Endothelial cell of umbilical vein (primary cell): ENCODE data around the gene SART1. TPM values are rescaled to one million over a fixed set of nuclear protein-coding genes. Genes with fewer than 3 reads are reported as not detected.

Experiments
- BruUV-seq: library from RNA; stranded (reverse); fragments of 400-500 nt; replicated peaks from 2 replicates; lab custom pipeline; 2021; lab: Mats Ljungman, UMichigan
- CTCF ChIA-PET: fragments of 300-600, 350-600 bp; sonication (Branson Sonifier 250); formaldehyde crosslinking; loops from one replicate; lab custom pipeline; 2021; ENCODE audit warnings: antibody characterized with exemption, inconsistent platforms; lab: Charles Lee
- POLR2A ChIA-PET: fragments of 300-600, 350-600 bp; sonication (Branson Sonifier 250); formaldehyde crosslinking; loops from one replicate; lab custom pipeline; 2021; ENCODE audit warnings: antibody characterized with exemption, inconsistent platforms; lab: Charles Lee
- DNase-seq: peaks from one replicate; pipeline ENCODE4 v3.0.0-alpha.2; 2011; ENCODE audit warnings: low read depth, low spot score
- FAIRE-seq: peaks from 2 replicates; lab custom pipeline; 2011; peaks lifted over from hg19 to GRCh38; lab: Jason Lieb, UNC
- H2AFZ ChIP-seq: 2 replicates; pipeline ENCODE4 v1.6.0; 2012; ENCODE audit warnings: low read depth, low read length, control low read depth, inconsistent platforms
- H3K27ac ChIP-seq: 2 replicates; pipeline ENCODE4 v1.5.1; 2011; ENCODE audit warnings: low read depth, mild to moderate bottlenecking, control low read depth, low read length, moderate library complexity; ENCODE audit not compliant: insufficient read depth
- H3K27me3 ChIP-seq, 2 experiments: 2 replicates each; pipeline versions ENCODE4 v1.6.0 to v1.6.1; 2011; ENCODE audit warnings: low read length in 2 of 2, mixed read lengths in 1 of 2; ENCODE audit not compliant: control insufficient read depth in 2 of 2, insufficient read depth in 2 of 2
- H3K36me3 ChIP-seq, 2 experiments: 2 replicates in 1 of 2; 3 replicates in 1 of 2; pipeline ENCODE4 v1.5.1; 2011; ENCODE audit warnings: low read length in 2 of 2, mild to moderate bottlenecking in 1 of 2, moderate library complexity in 1 of 2; ENCODE audit not compliant: control insufficient read depth in 2 of 2, insufficient read depth in 2 of 2; ENCODE audit errors: extremely low read depth in 1 of 2
- H3K4me1 ChIP-seq: 3 replicates; pipeline ENCODE4 v1.5.1; 2011; ENCODE audit warnings: mild to moderate bottlenecking, low read length; ENCODE audit not compliant: control insufficient read depth, insufficient read depth; ENCODE audit errors: extremely low read depth
- H3K4me2 ChIP-seq: 2 replicates; pipeline ENCODE4 v1.6.1; 2011; ENCODE audit warnings: low read length, control low read depth, mixed read lengths; ENCODE audit not compliant: insufficient read depth
- H3K4me3 ChIP-seq, 3 experiments: fragments of 200-600 bp in 1 of 3; sonication (generic), shearing (Covaris generic) in 1 of 3; replicated peaks in 1 of 3; 2 replicates each; pipeline ENCODE4 v1.5.1; 2011 to 2016; ENCODE audit warnings: control low read depth in 3 of 3, low read length in 3 of 3, mild to moderate bottlenecking in 2 of 3, inconsistent platforms in 1 of 3, low read depth in 1 of 3, moderate library complexity in 1 of 3; ENCODE audit not compliant: insufficient read depth in 1 of 3
- H3K79me2 ChIP-seq: 2 replicates; pipeline ENCODE4 v1.6.0; 2012; ENCODE audit warnings: low read length, inconsistent platforms; ENCODE audit not compliant: control insufficient read depth, insufficient read depth
- H3K9ac ChIP-seq: replicated peaks from 2 replicates; pipeline ENCODE3; 2011; ENCODE audit warnings: low read length, control low read depth; ENCODE audit not compliant: insufficient read depth; ENCODE audit errors: extremely low read depth
- H3K9me1 ChIP-seq: replicated peaks from 3 replicates; pipeline ENCODE4 v1.6.0; 2011; ENCODE audit warnings: mild to moderate bottlenecking, low read length; ENCODE audit not compliant: control insufficient read depth, insufficient read depth; ENCODE audit errors: extremely low read depth
- H3K9me3 ChIP-seq: replicated peaks from 2 replicates; pipeline ENCODE4 v1.5.1; 2012; ENCODE audit warnings: low read length, inconsistent platforms; ENCODE audit not compliant: control insufficient read depth, insufficient read depth
- H4K20me1 ChIP-seq: replicated peaks from 2 replicates; pipeline ENCODE3; 2011; ENCODE audit warnings: mild to moderate bottlenecking, low read length; ENCODE audit not compliant: control insufficient read depth, insufficient read depth; ENCODE audit errors: extremely low read depth
- EZH2 ChIP-seq: IDR thresholded peaks from 2 replicates; pipeline ENCODE4 v1.6.1; 2012; ENCODE audit warnings: borderline replicate concordance, low read depth, mild to moderate bottlenecking, moderate library complexity, low read length, inconsistent platforms; ENCODE audit not compliant: severe bottlenecking
- FOS ChIP-seq: IDR thresholded peaks from 2 replicates; pipeline ENCODE4 v1.6.1; 2011; ENCODE audit warnings: mild to moderate bottlenecking, low read length, moderate library complexity, borderline replicate concordance; ENCODE audit not compliant: insufficient read depth
- GATA2 ChIP-seq: IDR thresholded peaks from 2 replicates; pipeline ENCODE4 v1.7.0; 2011; ENCODE audit warnings: low read depth, mild to moderate bottlenecking, moderate library complexity, mixed read lengths, low read length; ENCODE audit not compliant: insufficient read length, insufficient read depth
- JUN ChIP-seq: IDR thresholded peaks from 2 replicates; pipeline ENCODE4 v1.6.1; 2011; ENCODE audit warnings: borderline replicate concordance, low read depth; ENCODE audit not compliant: insufficient read length, insufficient read depth
- MYC ChIP-seq: IDR thresholded peaks from one replicate; pipeline ENCODE4 v1.6.1; 2011; ENCODE audit warnings: mild to moderate bottlenecking, low read depth, low read length
- POLR2A ChIP-seq: IDR thresholded peaks from 2 replicates; pipeline ENCODE4 v1.6.1; 2012; ENCODE audit warnings: low read depth, mild to moderate bottlenecking, control low read depth, low read length
- POLR2AphosphoS5 ChIP-seq: IDR thresholded peaks from 2 replicates; pipeline ENCODE4 v1.6.1; 2012; ENCODE audit warnings: low read depth, mild to moderate bottlenecking, control low read depth, low read length, moderate library complexity; ENCODE audit not compliant: insufficient read depth
- dilution Hi-C: fragments of 300-500 bp; cut with MboI; formaldehyde crosslinking; loops from one replicate; pipeline ENCODE4 v1.15.0; 2019; ENCODE audit warnings: low sequenced_read_pairs; ENCODE audit not compliant: extremely low pct_ligation_motif_present
- intact Hi-C: fragments of 100-400 bp; cut with micrococcal nuclease; formaldehyde crosslinking; loops from one replicate; pipeline ENCODE4 v1.10.0; 2022
- polyA plus RNA-seq, 4 experiments: library from polyadenylated mRNA; depleted of rRNA in 3 of 4; stranded (reverse) in 3 of 4; unstranded in 1 of 4; fragments of >200 nt; gene quantifications; 2 replicates each; pipeline versions ENCODE4 v1.2.1 to v1.2.3, GENCODE V29; 2011 to 2012; ENCODE audit warnings: missing spikeins in 1 of 4
- total RNA-seq: library from RNA; stranded (reverse); gene quantifications from 2 replicates; pipeline ENCODE4 v1.2.3, GENCODE V29; 2021
- TF ChIP-seq, protein P1 (sequence below): IDR thresholded peaks from 2 replicates; pipeline ENCODE4 v1.6.1; 2011; ENCODE audit not compliant: insufficient read depth, insufficient read length
- TF ChIP-seq, protein P2 (sequence below), 2 donors: IDR thresholded peaks; 1 replicate in 1 of 2; 2 replicates in 1 of 2; pipeline ENCODE4 v1.5.1; 2011; ENCODE audit warnings: low read length in 2 of 2, mild to moderate bottlenecking in 2 of 2, moderate library complexity in 2 of 2, control low read depth in 1 of 2, inconsistent platforms in 1 of 2, low read depth in 1 of 2; ENCODE audit not compliant: insufficient read depth in 1 of 2; ENCODE audit errors: extremely low read depth in 1 of 2

Gene SART1
- total and polyA plus RNA-seq, 2 donors (not counting 3 experiments of a cell fraction or from before 2014, with no cell fraction given): 21.8 to 62.7 TPM

DNA sequence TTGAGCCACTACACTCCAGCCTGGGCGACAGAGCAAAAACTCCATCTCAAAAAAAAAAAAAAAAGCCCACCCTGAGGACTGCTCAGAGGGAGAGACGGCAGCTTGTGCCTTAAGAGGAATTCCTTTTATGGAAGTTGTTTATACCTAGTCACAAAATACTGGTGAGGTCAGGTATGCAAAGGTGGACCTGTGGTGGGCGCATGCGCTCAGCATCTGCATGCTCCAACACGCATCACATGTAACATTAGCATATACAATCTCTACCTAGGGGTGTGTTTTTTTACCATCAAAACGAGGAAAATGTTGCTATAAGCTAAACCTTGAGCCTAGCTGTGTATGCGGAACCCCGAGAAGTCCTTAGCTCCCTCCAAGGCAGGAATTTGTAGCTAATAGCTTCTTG lies 6.8 kb upstream of the SART1 start:
- no peak for TF ChIP-seq EZH2
- no peak for TF ChIP-seq MYC
- TF ChIP-seq, protein P1, sequence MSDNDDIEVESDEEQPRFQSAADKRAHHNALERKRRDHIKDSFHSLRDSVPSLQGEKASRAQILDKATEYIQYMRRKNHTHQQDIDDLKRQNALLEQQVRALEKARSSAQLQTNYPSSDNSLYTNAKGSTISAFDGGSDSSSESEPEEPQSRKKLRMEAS: no peak
- TF ChIP-seq JUN: no peak
- TF ChIP-seq POLR2A: no peak
- no peak for TF ChIP-seq GATA2
- no peak for TF ChIP-seq FOS
- TF ChIP-seq, protein P2, sequence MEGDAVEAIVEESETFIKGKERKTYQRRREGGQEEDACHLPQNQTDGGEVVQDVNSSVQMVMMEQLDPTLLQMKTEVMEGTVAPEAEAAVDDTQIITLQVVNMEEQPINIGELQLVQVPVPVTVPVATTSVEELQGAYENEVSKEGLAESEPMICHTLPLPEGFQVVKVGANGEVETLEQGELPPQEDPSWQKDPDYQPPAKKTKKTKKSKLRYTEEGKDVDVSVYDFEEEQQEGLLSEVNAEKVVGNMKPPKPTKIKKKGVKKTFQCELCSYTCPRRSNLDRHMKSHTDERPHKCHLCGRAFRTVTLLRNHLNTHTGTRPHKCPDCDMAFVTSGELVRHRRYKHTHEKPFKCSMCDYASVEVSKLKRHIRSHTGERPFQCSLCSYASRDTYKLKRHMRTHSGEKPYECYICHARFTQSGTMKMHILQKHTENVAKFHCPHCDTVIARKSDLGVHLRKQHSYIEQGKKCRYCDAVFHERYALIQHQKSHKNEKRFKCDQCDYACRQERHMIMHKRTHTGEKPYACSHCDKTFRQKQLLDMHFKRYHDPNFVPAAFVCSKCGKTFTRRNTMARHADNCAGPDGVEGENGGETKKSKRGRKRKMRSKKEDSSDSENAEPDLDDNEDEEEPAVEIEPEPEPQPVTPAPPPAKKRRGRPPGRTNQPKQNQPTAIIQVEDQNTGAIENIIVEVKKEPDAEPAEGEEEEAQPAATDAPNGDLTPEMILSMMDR (IDR thresholded peaks at IDR 0.05; ENCODE audit: extremely low read depth in 1 of 2, insufficient read depth in 1 of 2, low read depth in 1 of 2, low read length in 2 of 2): no peak
- TF ChIP-seq POLR2AphosphoS5: no peak
- no peaks in the 10 kb centered on the region for H3K9me3 ChIP-seq
- H4K20me1 ChIP-seq: no peaks in the 10 kb centered on the region
- H2AFZ ChIP-seq: no peak overlapping the region
- H3K4me2 ChIP-seq: no peak overlapping the region
- no peak for DNase-seq
- BruUV-seq: no TSS peak
- intact Hi-C loops: no loop called here
- H3K36me3 ChIP-seq: no peaks in the 10 kb centered on the region
- H3K4me1 ChIP-seq: no peaks in the 10 kb centered on the region
- CTCF ChIA-PET: interaction anchor here (1.8 kb wide), 1 partner anchor 66 kb away, joined by 4 read pairs; the partner anchor contains the start of gene FIBP
- no peaks in the 10 kb centered on the region for H3K79me2 ChIP-seq
- H3K9ac ChIP-seq: no peak overlapping the region
- no peak for FAIRE-seq
- no peaks in the 10 kb centered on the region for H3K9me1 ChIP-seq
- no peak overlapping the region for H3K27ac ChIP-seq
- no peak overlapping the region for H3K4me3 ChIP-seq
- peaks cover 0 to 3% of the 10 kb centered on the region in 2 experiments for H3K27me3 ChIP-seq
- POLR2A ChIA-PET: no interaction called here
- dilution Hi-C loops: no loop called here
